ENCODE measurements around the gene CDC37L1.
"Not testable (repeated sequence)": the region's sequence is repeated elsewhere in the genome, so short reads cannot be mapped to it uniquely, and the experiment has no call there.

Gene CDC37L1

GRCh38 chr9:4716163-4716562 is 36.8 kb downstream of the CDC37L1 start:
- no peak for DNase-seq

DNA sequence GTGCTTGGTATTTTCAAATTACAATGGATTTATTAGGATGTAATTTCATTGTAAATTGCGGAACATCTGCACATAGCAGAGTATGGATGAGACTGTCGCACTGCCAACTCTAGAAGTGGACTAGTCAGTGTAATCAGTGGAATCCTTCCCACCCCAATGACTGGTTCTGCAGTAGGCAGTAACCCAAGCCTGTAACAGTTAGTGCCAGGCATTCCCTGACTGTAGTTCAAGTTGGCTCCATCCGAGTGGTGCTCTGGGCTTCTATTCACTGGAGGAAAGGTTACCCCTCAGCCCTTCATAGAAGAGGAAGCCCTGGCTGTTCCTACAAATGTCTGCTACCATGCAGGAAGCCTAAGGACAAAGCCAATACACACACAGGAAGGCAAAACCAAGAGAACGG is 38.4 kb downstream of the CDC37L1 start:
- DNase-seq: no peak

- DNase-seq: no peak
Observed at GRCh38 chr9:4718911-4719310, 39.5 kb downstream of the CDC37L1 start.

- no peak for DNase-seq
Observed at GRCh38 chr9:4721736-4722135, 42.4 kb downstream of the CDC37L1 start.

GRCh38 chr9:4725706-4726442 is 46.5 kb downstream of the CDC37L1 start:
- no peak for DNase-seq

- DNase-seq: no peak
Observed at GRCh38 chr9:4727593-4727992, 48.2 kb downstream of the CDC37L1 start.

DNA sequence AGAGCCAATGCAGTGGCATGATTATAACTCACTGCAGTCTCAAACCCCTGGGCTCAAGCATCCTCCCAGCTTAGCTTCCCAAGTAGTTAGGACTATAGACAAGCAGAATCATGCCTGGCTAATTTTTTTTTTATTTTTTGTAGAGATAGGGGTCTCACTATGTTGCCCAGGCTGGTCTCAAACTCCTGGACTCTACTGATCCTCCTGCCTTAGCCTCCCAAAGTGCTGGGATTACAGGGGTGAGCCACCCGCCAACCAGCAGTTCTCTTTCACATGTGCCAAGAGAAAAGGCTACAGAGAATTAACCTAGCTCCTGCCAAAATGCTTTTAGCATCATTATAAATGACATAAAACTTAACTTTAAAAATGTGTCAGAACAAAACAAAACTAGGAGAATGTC is 53.5 kb downstream of the CDC37L1 start:
- DNase-seq: no peak

GRCh38 chr9:4734150-4734549 is 54.8 kb downstream of the CDC37L1 start:
- DNase-seq: no peak

DNA sequence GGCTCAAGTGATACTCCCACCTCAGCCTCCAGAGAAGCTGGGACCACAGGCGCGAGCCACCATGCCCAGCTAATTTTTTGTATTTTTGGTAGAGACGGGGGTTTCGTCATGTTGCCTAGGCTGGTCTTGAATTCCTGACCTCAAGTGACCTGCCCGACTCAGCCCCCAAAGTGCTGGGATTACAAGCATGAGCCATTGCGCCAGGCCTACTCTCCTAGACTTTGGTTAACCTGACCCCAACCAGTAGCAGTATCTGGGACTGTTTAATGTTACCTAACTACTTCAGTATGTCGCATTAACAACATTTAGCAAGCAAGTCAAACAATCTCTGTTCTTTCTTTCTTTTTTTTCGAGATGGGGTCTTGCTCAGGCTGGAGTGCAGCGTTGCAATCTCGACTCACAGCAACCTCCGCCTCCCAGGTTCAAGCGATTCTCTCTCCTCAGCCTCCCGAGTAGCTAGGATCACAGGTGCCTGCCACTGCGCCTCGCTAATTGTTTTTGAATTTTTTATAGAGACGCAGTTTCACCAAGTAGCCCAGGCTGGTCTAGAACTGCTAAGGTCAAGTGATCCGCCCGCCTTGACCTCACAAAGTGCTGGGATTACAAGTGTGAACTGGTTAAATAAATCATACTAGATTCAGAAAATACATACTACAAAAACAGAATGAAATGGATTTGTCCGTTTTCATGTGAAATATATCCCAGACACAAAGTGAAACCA is 59.7 kb downstream of the CDC37L1 start:
- DNase-seq: no peak

DNA sequence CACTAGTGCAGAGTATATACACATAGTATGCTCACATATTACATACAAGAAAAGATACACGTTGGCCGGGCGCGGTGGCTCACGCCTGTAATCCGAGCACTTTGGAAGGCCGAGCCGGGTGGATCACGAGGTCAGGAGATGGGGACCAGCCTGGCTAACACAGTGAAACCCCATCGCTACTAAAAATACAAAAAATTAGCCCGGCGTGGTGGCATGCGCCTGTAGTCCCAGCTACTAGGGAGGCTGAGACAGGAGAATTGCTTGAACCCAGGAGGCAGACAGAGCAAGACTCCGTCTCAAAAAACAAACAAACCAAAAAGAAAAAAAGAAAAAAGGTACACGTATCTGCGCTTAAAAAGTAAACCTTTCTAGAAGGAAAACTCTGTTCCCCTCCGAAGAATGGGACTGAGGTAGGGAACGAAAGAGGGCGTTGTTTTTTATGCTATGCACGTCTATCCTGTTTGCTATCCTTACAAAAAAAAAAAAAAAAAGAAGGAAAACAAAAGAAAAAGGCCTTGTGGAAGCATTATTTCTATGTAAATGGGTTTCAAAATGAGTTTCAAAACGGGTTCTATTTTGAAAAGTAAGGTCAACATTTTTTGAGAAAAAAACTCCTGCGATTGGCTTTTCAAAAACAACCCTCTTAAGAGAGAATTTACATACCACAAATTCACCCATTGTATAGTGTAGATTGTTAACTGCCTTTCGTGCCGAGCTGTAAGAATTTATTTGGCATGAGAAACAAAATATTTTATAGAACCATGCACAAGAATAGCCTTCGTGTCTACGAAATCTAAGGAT is 60.4 kb downstream of the CDC37L1 start:
- DNase-seq: no peak

GRCh38 chr9:4740388-4740637 is 60.9 kb downstream of the CDC37L1 start:
- DNase-seq: no peak

DNA sequence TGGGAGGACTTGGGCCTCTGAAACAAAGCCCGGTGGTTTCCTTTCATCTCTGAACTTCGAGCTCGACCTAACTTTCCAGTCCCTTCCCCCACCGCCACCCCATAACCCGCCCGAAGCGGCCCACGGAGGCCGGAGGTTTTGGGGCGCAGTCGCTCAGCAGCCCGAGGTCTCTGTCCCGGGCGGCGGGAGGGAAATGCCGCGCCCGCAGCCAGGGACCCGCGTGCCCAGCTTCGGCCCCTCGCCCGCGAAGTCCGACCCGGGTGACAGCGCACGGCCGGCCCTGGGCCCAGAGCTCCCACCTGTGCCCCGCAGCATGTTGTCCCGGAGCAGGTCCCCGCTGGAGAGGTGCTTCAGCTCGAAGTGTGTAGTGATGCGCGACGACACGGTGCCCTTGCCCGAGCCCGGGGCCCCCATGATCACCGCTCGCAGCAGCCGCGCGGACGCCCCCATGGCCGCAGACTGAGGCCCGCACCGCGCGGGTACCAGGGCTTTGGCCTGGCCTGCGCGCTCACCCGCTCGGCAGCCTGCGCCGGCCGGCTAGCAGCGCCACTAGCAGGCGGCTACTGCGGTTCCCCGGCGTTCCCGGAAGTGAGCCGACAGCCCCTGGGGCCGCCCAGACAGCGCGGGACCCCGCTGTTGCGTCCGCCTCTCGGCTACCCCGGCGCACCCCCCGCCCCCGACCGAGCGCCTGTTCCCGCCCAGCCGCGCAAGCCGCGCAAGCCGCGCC is 61.4 kb downstream of the CDC37L1 start, which contains the start of gene AK3:
Gene AK3, minus strand, starts transcription at position 565 of the 727 bp plus-strand sequence. Its CDS starts 115 bp downstream, at position 450.
- DNase-seq: peak; percentile 87

- no peak for DNase-seq
Observed at GRCh38 chr9:4741365-4742089, 62.2 kb downstream of the CDC37L1 start.

DNA sequence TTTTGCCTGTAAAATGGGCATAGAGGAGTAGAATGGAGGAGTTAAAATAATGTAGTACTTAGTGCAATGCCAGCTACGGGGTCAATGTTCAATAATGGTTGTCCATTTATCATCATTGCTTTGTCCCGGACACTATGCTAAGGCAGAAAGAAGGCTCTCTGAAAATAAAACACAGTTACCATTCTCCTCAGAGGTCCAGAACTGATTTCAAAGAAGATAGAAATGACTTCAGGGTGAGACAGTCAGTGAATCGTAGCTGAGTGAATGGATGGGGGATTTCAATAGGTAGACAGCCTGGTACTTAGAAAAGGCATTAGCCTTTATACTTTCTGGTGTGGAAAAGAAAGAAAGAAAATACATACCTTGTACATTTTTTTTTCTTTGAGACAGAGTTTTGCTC is 62.9 kb downstream of the CDC37L1 start:
- no peak for DNase-seq

- DNase-seq: no peak
Observed at GRCh38 chr9:4743131-4743875, 63.9 kb downstream of the CDC37L1 start.

DNA sequence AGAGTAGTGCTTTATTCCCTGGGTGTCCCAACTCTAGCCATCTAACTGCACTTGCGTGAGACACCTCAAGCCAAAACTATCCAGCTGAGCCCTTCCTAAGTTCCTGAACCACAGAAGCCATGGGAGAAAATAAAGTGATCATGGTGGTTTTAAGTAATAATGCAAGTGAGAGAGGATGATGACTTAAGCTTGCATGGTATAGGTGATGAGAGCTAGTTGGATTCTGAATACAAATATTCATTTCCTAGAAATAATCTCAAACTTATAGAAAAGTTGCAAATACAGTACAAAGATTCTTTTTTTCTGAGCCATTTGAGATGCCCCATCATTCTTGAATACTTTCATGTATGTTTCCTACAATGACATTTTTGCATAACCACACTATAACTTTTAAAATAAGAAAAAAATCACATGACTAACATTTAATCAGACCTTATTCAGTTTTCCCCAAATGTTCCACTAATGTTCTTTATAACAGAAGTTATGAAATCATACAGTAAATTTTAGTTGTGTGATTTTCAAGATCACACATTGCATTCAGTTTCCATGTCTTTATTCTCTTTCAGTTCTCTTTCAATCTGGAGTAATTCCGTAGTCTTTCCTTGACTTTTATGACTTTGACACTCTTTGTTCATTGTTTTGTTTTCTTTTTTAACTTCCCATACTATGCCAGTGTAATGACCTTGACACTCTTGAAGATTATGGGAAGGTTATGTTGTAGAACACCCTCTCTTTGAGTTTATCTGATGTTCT is 67.1 kb downstream of the CDC37L1 start:
- DNase-seq: peak; percentile 52

- DNase-seq: no peak
Observed at GRCh38 chr9:4748612-4749011, 69.2 kb downstream of the CDC37L1 start.

DNA sequence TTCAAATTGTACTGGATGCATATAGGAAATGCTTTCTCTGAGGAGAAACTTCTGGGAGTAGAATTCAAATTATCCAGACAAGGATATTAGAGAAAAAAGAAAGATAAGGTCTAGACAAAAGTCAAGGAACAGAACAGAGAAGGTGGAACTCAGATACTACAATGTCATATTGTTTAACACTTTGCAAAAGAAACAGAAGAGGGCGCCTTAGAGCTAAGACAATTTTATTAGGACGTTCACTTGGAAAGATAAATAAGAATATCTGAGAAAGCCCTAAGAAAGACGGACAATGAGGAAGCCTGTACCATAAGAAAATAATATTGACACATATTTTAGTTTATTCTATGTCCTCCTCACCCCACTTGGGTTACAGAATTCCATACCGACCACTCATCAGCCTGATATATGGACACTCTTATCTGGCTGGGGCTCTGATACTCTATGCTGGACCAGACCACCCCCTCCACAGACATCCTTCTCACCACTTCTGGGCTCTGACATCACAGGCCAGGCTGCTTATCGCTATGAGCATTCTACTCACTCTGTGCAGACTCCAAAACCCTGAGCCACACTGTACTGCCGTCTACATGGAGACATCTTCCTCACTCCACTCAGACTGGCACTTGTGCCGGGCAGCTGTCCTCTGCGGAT is 70.8 kb downstream of the CDC37L1 start:
- DNase-seq: peak; percentile 71

DNA sequence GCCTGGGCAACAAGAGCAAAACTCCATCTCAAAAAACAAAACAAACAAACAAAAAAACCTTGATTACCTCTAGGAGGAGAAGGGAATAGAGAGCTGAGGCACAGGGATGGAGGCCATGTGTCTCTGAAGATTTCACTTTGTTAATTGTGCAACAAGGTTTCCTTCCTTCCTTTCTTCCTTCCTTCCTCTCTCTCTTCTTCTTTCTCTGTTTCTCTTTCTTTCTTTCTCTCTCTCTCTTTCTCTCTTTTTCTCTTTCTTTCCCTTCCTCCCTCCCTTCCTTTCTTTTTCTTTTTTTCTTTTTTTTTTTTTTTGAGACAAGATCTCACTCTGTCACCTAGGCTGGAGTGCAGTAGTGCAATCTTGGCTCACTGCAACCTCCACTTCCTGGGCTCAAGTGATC is 75.2 kb downstream of the CDC37L1 start:
- DNase-seq: not testable (repeated sequence)

GRCh38 chr9:4755026-4755609 is 75.7 kb downstream of the CDC37L1 start:
- no peak for DNase-seq
